Measurements from ENCODE around the gene HECTD4.

The HECTD4 gene

GRCh38 chr12:112140728-112141127, 241.5 kb downstream of the HECTD4 start:
- Mint-ChIP-seq H3K4me1 (ENCODE audit: low read depth) (peaks cover 4% of the 10 kb centered on the region), H3K27me3 (ENCODE audit: low read depth) (no peaks in the 10 kb centered on the region), H3K27ac (no peak overlapping the region), H3K36me3 (ENCODE audit: low read depth) (peaks cover 35% of the 10 kb centered on the region), H3K4me3 (no peak overlapping the region), H3K9me3 (no peaks in the 10 kb centered on the region)

GRCh38 chr12:112134731-112135130, 247.5 kb downstream of the HECTD4 start:
- Mint-ChIP-seq H3K4me1 (ENCODE audit: low read depth) (peaks cover 22% of the 10 kb centered on the region), H3K4me3 (no peak overlapping the region), H3K27ac (no peak overlapping the region), H3K36me3 (ENCODE audit: low read depth) (peaks cover 20% of the 10 kb centered on the region), H3K9me3 (no peaks in the 10 kb centered on the region), H3K27me3 (ENCODE audit: low read depth) (no peaks in the 10 kb centered on the region)

DNA sequence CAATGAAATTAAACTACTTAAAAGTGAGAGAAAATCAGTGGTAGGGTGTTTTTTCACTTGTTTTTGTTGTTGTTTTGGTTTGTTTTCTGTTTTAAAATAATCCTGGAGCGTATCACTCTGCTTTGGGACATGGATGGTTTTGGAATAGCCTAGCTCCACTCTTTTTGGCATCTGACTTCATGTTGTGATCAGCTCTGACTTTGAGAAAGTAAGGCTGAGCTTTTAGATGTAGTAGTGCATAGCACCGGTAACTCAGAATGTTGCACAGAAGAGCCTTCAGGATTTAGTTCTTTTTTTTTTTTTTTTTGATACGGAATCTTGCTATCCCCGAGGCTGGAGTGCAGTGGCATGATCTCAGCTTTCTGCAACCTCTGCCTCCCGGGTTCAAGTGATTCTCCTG, 248.8 kb downstream of the HECTD4 start:
- Mint-ChIP-seq H3K4me3 (no peak overlapping the region), H3K4me1 (ENCODE audit: low read depth) (peaks cover 31% of the 10 kb centered on the region), H3K27me3 (ENCODE audit: low read depth) (no peaks in the 10 kb centered on the region), H3K27ac (peak overlapping the region; percentile 20), H3K36me3 (ENCODE audit: low read depth) (peaks cover 24% of the 10 kb centered on the region), H3K9me3 (no peaks in the 10 kb centered on the region)

- Mint-ChIP-seq H3K36me3 (ENCODE audit: low read depth) (peaks cover 27% of the 10 kb centered on the region), H3K27me3 (ENCODE audit: low read depth) (no peaks in the 10 kb centered on the region), H3K27ac (peak overlapping the region; percentile 67), H3K4me1 (ENCODE audit: low read depth) (peaks cover 40% of the 10 kb centered on the region), H3K9me3 (no peaks in the 10 kb centered on the region), H3K4me3 (peak overlapping the region; percentile 77)
Observed at GRCh38 chr12:112131686-112132085, 250.5 kb downstream of the HECTD4 start.

DNA sequence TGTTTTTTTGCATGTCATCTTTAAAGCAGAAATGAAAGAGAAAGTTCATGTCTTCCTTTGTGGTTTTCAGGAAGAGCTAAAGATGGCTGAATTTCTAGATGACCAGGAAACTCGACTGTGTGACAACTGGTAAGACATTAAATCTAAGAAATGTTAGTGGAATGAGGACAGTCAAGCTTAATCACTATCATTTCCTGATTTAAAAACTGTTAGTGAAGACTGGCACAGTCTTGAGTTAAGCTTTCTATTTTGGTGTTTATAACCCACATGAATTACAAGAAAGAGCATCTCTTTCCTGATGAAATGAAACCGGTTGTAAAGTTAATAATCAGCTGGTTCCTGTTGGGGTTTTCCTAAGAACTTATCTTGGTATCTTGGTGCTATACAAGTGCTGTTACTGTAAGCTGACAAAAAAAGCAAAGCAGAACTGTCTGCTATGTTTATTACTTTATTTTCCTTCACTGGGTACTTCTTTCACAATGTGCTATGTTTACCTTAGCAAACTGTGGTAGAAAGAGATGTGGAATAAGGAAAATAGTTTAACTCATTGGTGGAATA, 251.7 kb downstream of the HECTD4 start:
- Mint-ChIP-seq H3K36me3 (ENCODE audit: low read depth) (peaks cover 30% of the 10 kb centered on the region), H3K27me3 (ENCODE audit: low read depth) (no peaks in the 10 kb centered on the region), H3K9me3 (no peaks in the 10 kb centered on the region), H3K4me3 (peak overlapping the region; percentile 77), H3K4me1 (ENCODE audit: low read depth) (peaks cover 41% of the 10 kb centered on the region), H3K27ac (peak overlapping the region; percentile 88)

DNA sequence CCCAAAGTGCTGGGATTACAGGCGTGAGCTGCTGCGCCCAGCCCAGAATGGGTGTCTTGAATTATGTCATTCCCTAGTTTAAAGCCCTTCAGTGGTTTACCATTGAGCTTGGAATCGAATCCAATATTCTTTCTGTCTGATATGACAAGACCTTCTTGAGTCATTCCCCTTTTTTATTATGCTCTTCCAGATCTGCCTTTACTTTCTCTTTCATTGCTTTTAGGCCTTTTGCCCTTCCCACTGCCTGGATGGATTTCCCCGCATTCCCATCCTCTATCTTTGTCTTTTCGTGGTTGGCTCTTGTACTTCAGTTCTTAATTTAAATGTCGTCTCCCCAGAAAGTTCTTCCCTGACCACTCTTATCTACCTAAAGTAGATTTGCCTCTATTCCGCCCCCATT, 255.3 kb downstream of the HECTD4 start:
- Mint-ChIP-seq H3K36me3 (ENCODE audit: low read depth) (peaks cover 19% of the 10 kb centered on the region), H3K27ac (peak overlapping the region; percentile 84), H3K9me3 (no peaks in the 10 kb centered on the region), H3K27me3 (ENCODE audit: low read depth) (peaks cover 4% of the 10 kb centered on the region), H3K4me1 (ENCODE audit: low read depth) (peaks cover 34% of the 10 kb centered on the region), H3K4me3 (peak overlapping the region; percentile 85)

GRCh38 chr12:112126000-112126438, 256.2 kb downstream of the HECTD4 start:
- H3K27ac Mint-ChIP-seq = peak overlapping the region; percentile 84
- peaks cover 13% of the 10 kb centered on the region for H3K36me3 Mint-ChIP-seq (ENCODE audit: low read depth)
- peaks cover 29% of the 10 kb centered on the region for H3K4me1 Mint-ChIP-seq (ENCODE audit: low read depth)
- peak overlapping the region; percentile 85 for H3K4me3 Mint-ChIP-seq
- H3K27me3 Mint-ChIP-seq (ENCODE audit: low read depth) = peaks cover 8% of the 10 kb centered on the region
- H3K9me3 Mint-ChIP-seq = no peaks in the 10 kb centered on the region

- Mint-ChIP-seq H3K4me3 (peak within 1 kb of the TSS; percentile 85), H3K27ac (peak within 1 kb of the TSS; percentile 86), H3K4me1 (ENCODE audit: low read depth) (peaks cover 31% of the 10 kb centered on the region), H3K9me3 (no peaks in the 10 kb centered on the region), H3K36me3 (ENCODE audit: low read depth) (peaks cover 13% of the 10 kb centered on the region), H3K27me3 (ENCODE audit: low read depth) (peaks cover 13% of the 10 kb centered on the region)
Observed at GRCh38 chr12:112125250-112125999, 256.8 kb downstream of the HECTD4 start, which contains the start of gene TRAFD1. Gene TRAFD1, plus strand, starts transcription at chr12:112125560. Its CDS starts 4,963 bp downstream, at chr12:112130523.

DNA sequence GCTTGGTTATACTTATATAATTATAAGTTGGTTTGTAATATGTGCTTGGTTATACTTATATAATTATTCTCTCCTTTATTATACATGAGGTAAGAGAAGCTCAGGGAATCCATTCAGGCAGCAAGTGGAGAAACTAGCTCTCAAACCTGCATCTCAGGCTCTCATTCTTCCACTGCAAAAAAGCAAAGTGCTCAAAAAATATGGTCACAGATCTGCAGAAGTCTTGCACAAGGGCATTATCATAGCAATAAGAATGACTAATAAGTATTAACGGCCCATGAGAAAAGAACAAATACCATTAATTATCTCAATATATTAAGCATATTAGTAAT, 257.3 kb downstream of the HECTD4 start:
- Mint-ChIP-seq H3K27ac (peak overlapping the region; percentile 57), H3K36me3 (ENCODE audit: low read depth) (peaks cover 13% of the 10 kb centered on the region), H3K4me1 (ENCODE audit: low read depth) (peaks cover 29% of the 10 kb centered on the region), H3K4me3 (peak overlapping the region; percentile 39), H3K27me3 (ENCODE audit: low read depth) (peaks cover 14% of the 10 kb centered on the region), H3K9me3 (no peaks in the 10 kb centered on the region)

DNA sequence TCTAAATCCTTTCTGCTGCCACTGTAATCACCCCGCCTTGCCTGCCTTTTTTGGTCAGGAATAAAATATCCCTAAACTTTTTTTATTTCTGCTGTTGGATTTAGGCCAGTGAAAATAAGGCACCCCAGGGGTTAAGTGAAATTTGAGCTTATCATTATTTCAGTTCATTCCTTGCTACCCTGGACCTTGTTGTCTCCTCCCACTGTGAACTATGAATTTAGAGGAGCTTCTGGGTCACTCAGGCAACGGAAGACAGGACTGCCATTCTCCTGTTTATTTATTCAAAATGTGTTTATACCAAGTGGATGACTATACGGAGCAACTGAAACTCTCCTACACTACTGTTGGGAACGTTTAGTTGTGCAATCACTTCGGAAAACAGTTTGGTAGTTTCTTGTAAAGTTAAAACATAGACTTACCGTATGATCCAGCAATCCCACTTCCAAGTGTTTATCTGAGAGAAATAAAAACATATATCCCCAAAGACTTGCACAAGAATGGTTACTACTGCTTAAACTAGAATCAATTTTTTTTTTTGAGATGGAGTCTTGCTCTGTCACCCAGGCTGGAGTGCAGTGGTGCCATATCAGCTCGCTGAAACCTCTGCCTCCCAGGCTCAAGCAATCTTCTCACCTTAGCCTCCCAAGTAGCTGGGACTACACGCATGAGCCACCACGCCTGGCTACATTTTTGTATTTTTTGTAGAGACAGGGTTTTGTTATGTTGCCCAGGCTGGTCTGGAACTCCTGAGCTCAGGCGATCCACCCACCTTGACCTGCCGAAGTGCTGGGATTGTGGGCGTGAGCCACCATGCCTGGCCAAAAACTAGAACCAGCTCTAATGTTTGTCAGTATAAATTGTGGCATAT, 259.2 kb downstream of the HECTD4 start:
- Mint-ChIP-seq H3K27ac (no peak overlapping the region), H3K9me3 (no peaks in the 10 kb centered on the region), H3K4me3 (no peak overlapping the region)

DNA sequence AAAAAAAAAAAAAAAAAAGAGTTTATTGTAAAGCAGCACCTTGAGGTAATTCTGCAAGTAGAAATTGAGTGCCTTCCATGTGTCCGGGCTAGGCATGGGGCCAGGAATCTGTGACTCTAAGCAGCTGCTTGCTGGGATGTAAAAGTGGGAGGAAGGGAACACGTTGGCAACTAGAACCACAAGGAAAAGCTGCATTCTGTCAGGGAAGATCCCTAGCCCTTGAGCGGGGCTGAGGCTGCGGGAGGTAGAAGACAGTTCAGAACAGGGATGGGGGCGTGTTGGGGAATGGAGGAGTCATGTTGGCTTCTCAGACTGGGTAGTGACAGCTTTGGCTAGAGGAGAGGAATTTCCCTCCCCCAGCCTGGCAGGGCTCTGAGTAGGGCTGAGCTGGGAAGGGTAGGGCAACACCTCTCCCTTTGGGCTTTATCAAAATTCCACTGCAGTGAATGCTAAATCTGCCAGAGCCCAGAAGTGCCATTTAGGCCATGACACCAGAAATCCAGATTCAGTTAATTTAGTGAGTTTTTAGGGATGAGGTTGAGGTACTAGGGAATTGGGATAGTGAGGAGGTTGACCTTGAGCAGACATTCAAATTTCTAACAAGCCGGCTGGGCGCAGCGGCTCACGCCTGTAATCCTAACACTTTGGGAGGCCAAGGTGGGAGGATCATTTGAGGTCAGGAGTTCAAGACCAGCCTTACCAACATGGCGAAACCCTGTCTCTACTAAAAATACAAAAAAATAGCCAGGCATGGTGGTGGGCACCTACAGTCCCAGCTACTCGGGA, 260.3 kb downstream of the HECTD4 start:
- Mint-ChIP-seq H3K27ac (no peak overlapping the region), H3K36me3 (ENCODE audit: low read depth) (peaks cover 6% of the 10 kb centered on the region), H3K9me3 (no peaks in the 10 kb centered on the region), H3K27me3 (ENCODE audit: low read depth) (peaks cover 14% of the 10 kb centered on the region), H3K4me1 (ENCODE audit: low read depth) (peaks cover 15% of the 10 kb centered on the region), H3K4me3 (no peak overlapping the region)

More for the DNA sequence above, 259.2 kb downstream of the HECTD4 start:
- H3K27me3 Mint-ChIP-seq (ENCODE audit: low read depth) = peaks cover 14% of the 10 kb centered on the region
- peaks cover 9% of the 10 kb centered on the region for H3K36me3 Mint-ChIP-seq (ENCODE audit: low read depth)
- peaks cover 15% of the 10 kb centered on the region for H3K4me1 Mint-ChIP-seq (ENCODE audit: low read depth)

DNA sequence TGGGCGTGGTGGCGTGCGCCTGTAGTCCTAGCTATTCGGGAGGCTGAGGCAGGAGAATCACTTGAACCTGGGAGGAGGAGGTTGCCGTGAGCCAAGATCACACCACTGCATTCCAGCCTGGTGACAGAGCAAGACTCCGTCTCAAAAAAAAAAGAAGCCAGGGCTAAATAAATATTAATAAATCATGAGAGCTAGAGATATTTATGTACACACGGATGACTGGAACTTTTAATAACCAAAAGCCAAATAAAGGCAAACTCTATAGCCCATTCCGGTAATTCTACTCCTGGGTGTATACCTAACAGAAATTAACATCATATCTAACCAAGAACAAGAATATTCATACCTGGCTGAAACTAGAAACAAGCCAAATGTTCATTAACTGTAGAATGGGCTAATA, 264.5 kb downstream of the HECTD4 start:
- Mint-ChIP-seq H3K27me3 (ENCODE audit: low read depth) (peaks cover 12% of the 10 kb centered on the region), H3K27ac (no peak overlapping the region), H3K4me3 (no peak overlapping the region), H3K36me3 (ENCODE audit: low read depth) (peaks cover 2% of the 10 kb centered on the region), H3K9me3 (no peaks in the 10 kb centered on the region), H3K4me1 (ENCODE audit: low read depth) (peaks cover 13% of the 10 kb centered on the region)

- H3K4me3 Mint-ChIP-seq = peak overlapping the region; percentile 29
Observed at GRCh38 chr12:112116232-112117060, 265.8 kb downstream of the HECTD4 start.

More at GRCh38 chr12:112116232-112117060, 265.8 kb downstream of the HECTD4 start:
- H3K4me1 Mint-ChIP-seq (ENCODE audit: low read depth) = peaks cover 14% of the 10 kb centered on the region
- H3K27ac Mint-ChIP-seq = peak overlapping the region; percentile 69
- H3K36me3 Mint-ChIP-seq (ENCODE audit: low read depth) = peaks cover 2% of the 10 kb centered on the region
- peaks cover 6% of the 10 kb centered on the region for H3K27me3 Mint-ChIP-seq (ENCODE audit: low read depth)
- no peaks in the 10 kb centered on the region for H3K9me3 Mint-ChIP-seq

All from T-helper 1 cell treated with Interleukin-12 subunit alpha and Interleukin-12 subunit beta and Interleukin-4 antibody, amounts not matched to agents 30 μg/mL and 1 μg/mL, for 36 hours (primary cell).